Ecto neural progenitor cell (in vitro differentiated cells): ENCODE data around the gene SEZ6L.

Experiments used
- DNase-seq: peaks from one replicate; pipeline ENCODE4 v3.0.0-alpha.2; 2018; ENCODE audit warnings: low spot score

Gene SEZ6L

GRCh38 chr22:26182723-26183122 lies 13.5 kb downstream of the SEZ6L start:
- DNase-seq, result no peak

GRCh38 chr22:26185190-26185589 lies 15.9 kb downstream of the SEZ6L start:
- DNase-seq, result no peak

GRCh38 chr22:26188341-26188740 lies 19.1 kb downstream of the SEZ6L start:
- no peak for DNase-seq

- no peak for DNase-seq
Observed at GRCh38 chr22:26194313-26194712, 25.1 kb downstream of the SEZ6L start.

- no peak for DNase-seq
Observed at GRCh38 chr22:26194877-26195276, 25.6 kb downstream of the SEZ6L start.

GRCh38 chr22:26196657-26197056 lies 27.4 kb downstream of the SEZ6L start:
- DNase-seq, result no peak

- no peak for DNase-seq
Observed at GRCh38 chr22:26197425-26197824, 28.2 kb downstream of the SEZ6L start.

GRCh38 chr22:26199665-26200064 lies 30.4 kb downstream of the SEZ6L start:
- no peak for DNase-seq

GRCh38 chr22:26202280-26202924 lies 33.1 kb downstream of the SEZ6L start:
- no peak for DNase-seq

- DNase-seq, result no peak
Observed at GRCh38 chr22:26205494-26205893, 36.2 kb downstream of the SEZ6L start.

GRCh38 chr22:26210334-26210733 lies 41.1 kb downstream of the SEZ6L start:
- no peak for DNase-seq

GRCh38 chr22:26213826-26214225 lies 44.6 kb downstream of the SEZ6L start:
- no peak for DNase-seq

- DNase-seq, result no peak
Observed at GRCh38 chr22:26214466-26214865, 45.2 kb downstream of the SEZ6L start.

- no peak for DNase-seq
Observed at GRCh38 chr22:26215736-26216135, 46.5 kb downstream of the SEZ6L start.

GRCh38 chr22:26225207-26225606 lies 55.9 kb downstream of the SEZ6L start:
- DNase-seq, result no peak

- DNase-seq, result no peak
Observed at GRCh38 chr22:26226538-26227297, 57.5 kb downstream of the SEZ6L start.

- no peak for DNase-seq
Observed at GRCh38 chr22:26229910-26230309, 60.6 kb downstream of the SEZ6L start.

GRCh38 chr22:26234296-26234695 lies 65.0 kb downstream of the SEZ6L start:
- no peak for DNase-seq

GRCh38 chr22:26235792-26236487 lies 66.7 kb downstream of the SEZ6L start:
- DNase-seq, result no peak

GRCh38 chr22:26236991-26237390 lies 67.7 kb downstream of the SEZ6L start:
- no peak for DNase-seq

GRCh38 chr22:26238596-26238995 lies 69.3 kb downstream of the SEZ6L start:
- DNase-seq, result no peak

GRCh38 chr22:26239581-26239980 lies 70.3 kb downstream of the SEZ6L start:
- DNase-seq, result no peak

GRCh38 chr22:26241361-26241760 lies 72.1 kb downstream of the SEZ6L start:
- DNase-seq, result no peak
